Left colon (tissue), 2 donors: ENCODE measurements around the gene OTX2. TPM values are rescaled to one million over a fixed set of nuclear protein-coding genes. Genes with fewer than 3 reads are reported as not detected.

Experiments
- ATAC-seq: fragments of 200-7000 bp; cut with Tn5 transposase; one replicate; pipeline ENCODE4 v1.9.1; 2020; ENCODE audit warnings: mild to moderate bottlenecking, moderate library complexity
- DNase-seq, 2 donors: peaks; one replicate each; pipeline ENCODE4 v3.0.0-alpha.2; 2020
- intact Hi-C, 2 donors: fragments of 100-400 bp; cut with DNase I in 1 of 2; cut with micrococcal nuclease in 1 of 2; formaldehyde crosslinking; loops; one replicate each; pipeline versions ENCODE4 v1.11.2 to v1.14.0; 2022; cut with DNase I, micrococcal nuclease
- total RNA-seq, 2 donors: library from RNA; stranded (reverse); fragmentation: NEBNext Ultra II Directional; extraction: Animal tissue kit (Norgen Biotek cat#: 25700); gene quantifications; one replicate each; pipeline ENCODE4 v1.2.1, GENCODE V29; 2021
- donor health status: DM: no; HTN: no; CAD: no.
- donor health status: DM: yes; HTN: yes; CAD: no.

Gene OTX2
- total RNA-seq, 2 donors from 2014 or later, result not detected

DNA sequence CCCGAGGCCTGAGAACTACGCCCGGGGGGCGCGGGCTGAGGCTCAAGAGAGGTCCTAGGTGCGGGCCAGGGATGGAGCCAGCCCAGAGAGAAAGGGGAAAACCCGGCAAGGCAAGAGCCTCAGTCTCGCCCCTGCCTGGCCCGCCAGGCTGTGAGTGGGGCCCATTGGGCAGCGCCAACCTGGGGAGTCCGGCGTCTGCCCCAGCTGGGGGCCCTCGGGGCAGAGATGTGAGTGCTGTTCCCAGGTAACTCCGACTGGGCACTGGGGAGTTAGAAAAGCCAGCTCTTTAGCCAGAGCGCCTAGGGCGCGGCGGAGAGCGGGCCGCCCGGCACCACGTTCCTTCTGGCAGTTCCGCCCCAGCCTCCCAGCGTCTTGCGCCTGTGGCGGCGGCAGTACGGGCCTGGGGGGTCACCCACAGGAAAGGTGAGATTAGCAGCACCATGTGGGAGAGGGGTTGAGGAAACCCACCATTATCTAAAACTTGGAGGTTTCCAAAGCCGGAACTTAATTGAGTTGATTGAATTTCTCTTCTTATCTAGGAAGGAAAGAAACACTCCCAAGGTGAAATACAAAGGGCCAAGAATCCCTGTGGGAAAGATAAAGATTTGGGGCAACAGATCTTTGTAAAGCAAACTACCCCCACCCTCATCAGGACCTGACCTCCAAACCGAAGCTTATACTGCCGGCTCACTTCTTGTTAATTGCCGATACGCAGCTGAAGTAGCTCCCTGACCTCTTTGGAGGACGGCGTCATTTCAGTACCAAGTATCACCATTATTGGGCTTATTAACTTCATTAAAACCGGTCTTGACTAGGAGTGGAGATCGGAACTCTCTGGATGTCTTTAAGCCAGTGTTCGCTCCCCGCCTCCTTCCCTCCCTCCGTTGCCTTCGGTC lies 11.6 kb downstream of the OTX2 start:
- intact Hi-C loops, result no loop called here
- DNase-seq (no peak), ATAC-seq (no peak)

DNA sequence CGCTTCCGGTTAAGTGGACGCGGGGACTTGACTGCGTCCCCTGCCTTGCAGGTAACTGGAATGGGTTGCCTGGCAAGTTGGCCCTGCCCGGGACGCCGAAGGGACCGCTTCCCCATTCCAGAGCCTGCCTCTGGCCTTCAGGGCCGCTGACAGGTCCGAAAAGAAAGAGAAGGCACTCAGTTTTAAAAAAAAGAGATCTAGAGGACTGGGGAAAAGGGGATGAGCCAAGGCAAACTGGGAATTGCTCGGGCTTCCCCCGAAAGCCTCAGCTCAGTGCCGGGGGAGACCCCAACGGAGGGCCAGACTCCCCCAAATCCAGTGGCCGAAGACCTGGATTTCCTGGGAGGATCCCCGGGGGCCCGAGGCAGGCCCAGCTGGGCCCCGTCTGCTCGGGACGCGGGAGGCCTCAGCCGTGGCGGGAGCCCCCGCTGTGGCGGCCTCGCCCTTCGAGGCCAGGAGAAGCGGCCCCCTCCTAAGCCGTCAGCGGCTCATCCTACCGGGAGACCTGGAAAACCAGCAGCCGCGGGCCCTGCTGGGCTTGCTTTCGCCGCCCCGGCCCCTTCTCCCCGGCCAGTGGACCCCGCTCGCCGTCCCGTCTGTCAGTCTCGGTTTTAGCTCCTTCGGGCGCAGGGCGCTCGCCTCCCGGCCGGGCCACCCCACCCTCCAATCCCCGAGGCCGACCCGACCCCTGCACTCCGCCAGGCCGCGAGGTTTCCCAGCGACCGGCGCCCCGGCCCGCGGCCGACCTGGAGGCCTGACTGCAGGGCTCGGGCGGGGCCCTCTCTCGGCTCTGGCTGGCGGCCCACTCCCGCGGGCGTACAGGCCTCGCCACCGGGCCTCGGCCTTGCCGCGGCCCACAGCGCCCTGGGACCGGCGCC lies 12.5 kb downstream of the OTX2 start:
- intact Hi-C loops, result no loop called here
- ATAC-seq (peak; percentile 44), DNase-seq (no peak)

DNA sequence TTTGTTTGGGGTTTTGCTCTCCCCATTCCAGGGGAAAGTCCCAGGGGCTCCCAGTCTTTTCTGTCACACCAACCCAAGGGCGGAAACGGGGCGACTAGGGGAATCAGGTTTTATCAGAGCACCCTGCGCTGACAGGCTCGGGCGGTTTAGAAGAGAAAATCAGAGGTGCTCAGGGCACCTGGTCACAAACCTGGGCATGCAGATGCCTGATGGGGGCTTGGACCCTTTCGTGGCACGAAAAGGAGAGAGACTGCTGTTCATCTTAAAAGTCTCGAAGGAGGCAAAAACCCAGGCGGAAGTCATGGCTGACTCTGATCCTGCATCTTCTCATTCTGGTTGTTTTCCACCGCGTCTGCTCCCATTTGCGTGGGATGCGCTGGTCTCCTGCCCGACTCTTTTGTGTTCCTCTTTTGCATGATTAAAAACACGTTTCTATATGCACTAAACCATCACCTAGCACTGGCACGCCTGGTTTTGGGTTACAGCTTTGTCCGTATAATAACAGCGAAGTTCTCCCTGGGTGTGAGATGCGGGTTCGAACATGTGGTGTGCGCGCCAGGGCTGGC lies 13.2 kb downstream of the OTX2 start:
- DNase-seq (no peak), ATAC-seq (no peak)
- intact Hi-C loops, result no loop called here

DNA sequence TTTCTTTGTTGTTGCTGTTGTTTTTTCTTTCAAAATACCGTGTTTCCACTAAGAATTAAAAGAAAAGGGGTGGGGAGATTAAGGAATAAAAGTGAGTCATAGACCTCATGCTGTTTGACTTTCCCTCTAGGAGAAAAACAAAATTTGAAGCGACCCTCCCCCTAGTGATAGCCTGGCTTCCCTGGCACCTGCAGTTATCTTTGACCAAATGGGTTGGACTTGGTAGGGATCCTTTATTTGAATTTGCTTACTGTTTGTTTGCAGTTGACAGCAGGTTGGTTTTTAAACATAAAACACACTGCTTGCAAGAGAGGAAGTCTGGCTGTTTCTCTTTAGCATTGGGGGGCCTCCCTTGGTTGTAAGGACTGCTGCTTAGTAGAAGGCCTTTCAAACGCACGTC lies 14.0 kb downstream of the OTX2 start:
- intact Hi-C loops, result no loop called here
- DNase-seq (no peak), ATAC-seq (no peak)

DNA sequence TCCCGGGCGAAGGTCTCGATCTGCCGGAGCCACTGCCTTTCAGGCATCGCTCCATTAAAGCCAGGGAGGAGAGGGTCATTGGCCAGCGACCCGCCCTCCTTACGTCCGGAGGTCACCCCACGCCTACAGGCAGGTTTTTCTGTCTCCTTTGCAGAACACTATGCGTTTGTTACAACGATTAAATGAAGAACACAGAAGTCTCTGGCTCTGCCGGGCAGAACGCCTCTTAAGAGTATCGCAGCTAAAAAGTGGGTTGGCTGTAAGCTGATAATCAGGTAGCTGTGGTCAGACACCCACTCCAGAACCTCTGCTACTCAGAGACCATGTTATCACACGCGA lies 15.0 kb downstream of the OTX2 start:
- intact Hi-C loops, result no loop called here
- no peak for DNase-seq
- ATAC-seq, result no peak

DNA sequence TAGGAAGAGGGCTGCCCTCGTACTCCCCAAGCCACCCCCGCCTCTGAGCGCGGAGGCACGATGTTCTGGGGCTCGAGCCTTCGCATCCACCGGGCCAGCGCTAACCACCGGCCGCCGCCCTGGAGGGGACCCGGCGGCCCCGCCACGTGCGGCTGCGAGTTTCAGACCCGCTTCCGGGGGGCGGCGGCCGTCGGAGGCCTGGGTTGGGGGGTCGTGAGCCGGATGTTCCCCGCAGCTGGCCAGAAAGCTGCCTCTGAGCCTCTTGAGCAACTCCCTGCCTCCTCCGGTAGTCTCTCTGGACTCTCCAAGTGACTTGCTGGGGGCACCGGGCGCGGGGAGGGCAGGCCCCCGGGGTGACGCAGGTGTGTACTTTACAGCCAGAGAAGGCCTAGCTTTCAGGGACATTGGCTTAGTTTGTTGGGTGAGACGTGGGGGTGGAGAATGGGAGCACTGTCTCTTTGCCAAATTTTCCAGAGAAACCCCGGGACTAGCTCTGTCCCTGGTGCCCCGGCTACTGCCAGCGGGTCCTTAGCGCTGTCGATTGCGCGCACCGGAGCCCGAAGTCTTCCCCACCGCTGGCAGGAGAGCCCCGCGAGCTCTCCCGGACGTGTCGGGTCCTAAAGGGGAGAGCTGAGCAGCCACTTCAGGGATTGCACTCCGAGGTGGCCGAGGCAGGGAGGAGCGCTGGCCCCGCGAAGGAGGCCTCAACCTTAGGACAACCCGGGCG lies 15.6 kb downstream of the OTX2 start:
- DNase-seq (no peak), ATAC-seq (peak; percentile 8)
- intact Hi-C loops, result no loop called here

DNA sequence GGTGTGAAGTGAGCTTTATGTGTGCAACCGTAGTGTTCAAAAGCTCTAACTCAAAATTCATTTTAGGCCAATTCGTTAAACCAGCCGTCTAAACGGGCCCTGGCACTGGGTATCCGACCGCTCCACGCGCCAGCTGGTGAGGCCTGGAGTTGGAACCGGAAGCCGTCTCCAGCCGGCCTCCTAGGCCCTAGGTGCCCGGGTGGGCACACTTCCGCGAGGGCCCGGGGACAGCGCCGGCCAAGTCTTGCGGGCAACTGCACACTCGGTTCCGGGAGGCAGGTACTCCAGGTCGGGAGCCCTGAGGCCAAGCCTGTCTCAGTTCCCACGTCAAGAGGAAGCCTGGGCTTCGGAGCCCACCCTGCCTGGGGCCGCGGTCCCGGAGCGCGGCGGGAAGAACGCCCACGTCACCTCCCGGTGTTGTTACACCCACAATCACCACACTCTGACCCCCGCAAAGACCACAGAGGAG lies 16.2 kb downstream of the OTX2 start:
- intact Hi-C loops, result no loop called here
- DNase-seq, result no peak
- ATAC-seq, result peak; percentile 47

DNA sequence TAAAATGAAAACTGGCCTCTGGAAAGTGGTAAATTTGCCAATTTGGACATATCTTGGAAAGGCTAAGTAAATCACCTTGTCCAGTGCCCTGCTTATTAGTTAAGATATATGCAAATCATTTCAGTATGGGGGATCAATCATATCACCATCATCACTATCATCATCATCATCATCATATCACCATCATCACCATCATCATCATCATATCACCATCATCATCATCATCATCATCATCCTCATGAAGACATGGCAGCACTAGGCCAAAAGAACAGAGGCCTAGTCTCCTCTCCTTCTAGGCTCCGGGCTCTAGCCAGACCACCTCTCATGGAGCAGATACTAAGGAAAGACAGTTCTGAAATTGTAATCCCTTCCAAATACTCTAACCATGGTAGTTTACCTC lies 20.3 kb downstream of the OTX2 start:
- intact Hi-C loops, result no loop called here
- ATAC-seq (no peak), DNase-seq (no peak)

DNA sequence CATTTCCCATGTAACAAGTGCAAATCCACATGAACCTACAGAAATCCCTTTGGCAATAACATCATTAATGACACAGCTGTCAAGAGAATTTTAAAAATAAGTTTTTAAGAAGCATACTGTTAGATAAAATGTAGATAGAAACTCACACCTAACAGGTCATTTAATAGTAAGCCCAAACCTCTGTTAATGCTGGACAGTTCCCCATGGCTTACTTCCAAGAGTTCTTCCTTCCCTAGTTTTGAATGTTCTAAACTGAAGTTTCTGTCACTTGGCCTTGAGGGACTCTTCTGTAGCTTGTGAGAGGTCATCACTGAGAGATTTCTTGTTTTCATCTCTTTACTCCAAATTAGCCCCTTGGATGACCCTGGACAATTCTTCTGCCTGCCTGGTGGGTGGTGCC lies 22.7 kb downstream of the OTX2 start:
- ATAC-seq, result no peak
- intact Hi-C loops, result no loop called here
- DNase-seq, result no peak

DNA sequence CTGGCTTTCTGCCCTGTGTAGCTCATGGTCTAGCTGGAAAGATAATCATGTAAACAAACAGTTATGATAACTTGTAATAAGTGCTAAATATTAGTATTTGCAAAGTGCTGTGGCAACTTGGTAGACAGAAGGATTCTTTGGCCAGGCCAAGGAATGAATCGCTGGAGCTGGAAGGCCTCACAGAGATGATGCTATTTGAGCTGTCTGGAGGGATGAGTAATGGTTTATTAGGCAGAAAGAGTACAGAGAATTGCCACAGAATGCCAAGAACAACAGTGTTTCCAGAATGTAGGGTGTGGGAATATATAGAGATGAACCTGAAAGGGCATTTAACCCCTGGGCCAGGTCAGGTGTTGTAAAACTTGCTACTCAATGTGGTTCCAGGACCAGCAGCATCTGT lies 27.6 kb downstream of the OTX2 start:
- DNase-seq, result no peak
- intact Hi-C loops, result no loop called here
- ATAC-seq, result no peak

DNA sequence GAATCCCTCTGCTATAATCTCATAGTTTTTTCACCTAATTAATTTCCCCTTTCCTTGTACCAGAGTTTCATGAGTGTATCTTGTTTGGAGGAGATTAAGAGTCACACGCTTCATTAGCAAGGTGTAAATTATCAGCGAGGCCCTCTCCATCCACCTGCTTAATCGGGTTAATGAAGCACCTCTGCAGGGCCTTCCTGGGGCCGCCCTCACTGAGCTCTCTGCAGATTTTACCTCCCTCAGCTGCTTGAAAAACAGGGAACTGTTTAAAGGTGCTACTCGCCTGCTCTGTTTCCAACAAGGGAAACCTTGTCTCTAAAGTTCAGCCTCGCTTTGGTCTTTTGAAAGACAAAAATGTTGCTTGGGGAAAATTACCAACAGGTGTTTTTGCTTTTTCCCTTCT lies 35.8 kb downstream of the OTX2 start:
- intact Hi-C loops, result no loop called here
- no peak for ATAC-seq
- no peak for DNase-seq

DNA sequence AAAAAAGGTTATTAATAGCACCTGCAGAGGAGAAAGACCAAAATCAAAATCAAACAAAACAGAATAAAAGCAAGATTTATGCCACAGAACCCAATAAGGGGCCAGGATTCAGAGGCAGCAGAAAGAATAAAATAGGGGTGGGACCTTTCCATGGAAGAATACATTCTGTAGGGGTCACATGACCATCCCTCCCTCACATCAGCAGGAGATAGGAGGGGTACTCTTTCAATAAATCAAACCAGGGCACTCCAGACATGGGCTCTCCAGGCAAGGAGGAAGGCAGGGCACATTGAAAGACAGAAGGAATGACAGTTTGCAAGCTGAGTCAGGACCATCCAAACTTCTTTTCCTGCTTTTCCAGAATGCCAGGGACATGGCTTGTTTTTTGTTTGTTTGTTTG lies 39.8 kb downstream of the OTX2 start:
- DNase-seq (no peak), ATAC-seq (no peak)
- intact Hi-C loops, result no loop called here

DNA sequence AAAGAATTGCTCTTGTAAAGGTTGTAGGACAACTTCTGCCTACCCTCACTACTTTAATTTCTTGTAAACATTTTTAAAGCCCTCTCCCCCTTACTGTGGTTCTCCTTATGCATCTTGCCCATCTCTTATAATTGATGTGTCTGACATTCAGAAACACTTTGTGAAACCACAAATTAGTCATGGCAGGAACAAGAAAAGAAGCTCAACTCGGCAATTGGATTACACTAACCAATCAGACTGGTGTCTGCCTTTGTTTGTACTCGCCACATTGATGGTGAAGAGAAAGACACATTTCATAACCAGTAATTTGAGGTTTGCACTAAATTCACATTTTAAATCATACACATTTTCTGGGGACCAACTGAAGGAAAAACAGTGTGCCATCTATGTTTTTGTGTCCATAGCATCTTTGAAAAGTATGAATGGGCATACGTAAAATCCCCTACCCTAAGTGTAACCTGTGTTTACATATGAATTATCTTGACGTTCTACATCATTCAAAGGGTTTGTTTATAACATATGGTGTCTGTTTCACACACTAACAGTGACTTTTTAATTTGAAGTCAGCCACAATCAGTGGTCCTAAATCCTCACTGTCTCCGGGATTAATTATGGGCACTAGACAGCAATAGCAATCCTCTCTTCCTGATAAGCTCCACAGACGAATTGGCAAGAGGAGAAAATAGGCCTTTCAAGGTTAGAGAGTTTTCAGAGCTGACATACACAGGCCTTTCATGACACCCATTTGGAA lies 49.9 kb downstream of the OTX2 start:
- intact Hi-C loops, result no loop called here
- no peak for ATAC-seq
- DNase-seq, result no peak

DNA sequence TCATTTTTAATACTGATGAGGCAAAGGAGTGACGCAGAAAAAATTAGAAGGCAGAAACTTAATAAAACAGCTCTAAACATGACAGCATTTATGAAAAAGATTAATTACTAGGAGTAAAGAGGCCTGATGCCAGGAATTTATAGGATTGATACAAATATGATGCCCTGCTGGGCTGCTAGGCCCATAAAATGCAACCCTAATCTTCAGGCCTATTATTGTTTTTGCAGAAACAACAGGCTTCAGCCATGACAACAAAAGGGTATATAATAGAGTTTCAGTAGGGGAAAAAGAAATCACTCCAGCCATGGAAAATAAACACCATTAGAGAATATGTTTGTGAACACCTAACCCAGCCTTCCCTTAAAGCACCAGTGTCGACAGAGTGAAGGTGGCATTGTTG lies 50.6 kb downstream of the OTX2 start:
- ATAC-seq (no peak), DNase-seq (no peak)
- intact Hi-C loops, result no loop called here

DNA sequence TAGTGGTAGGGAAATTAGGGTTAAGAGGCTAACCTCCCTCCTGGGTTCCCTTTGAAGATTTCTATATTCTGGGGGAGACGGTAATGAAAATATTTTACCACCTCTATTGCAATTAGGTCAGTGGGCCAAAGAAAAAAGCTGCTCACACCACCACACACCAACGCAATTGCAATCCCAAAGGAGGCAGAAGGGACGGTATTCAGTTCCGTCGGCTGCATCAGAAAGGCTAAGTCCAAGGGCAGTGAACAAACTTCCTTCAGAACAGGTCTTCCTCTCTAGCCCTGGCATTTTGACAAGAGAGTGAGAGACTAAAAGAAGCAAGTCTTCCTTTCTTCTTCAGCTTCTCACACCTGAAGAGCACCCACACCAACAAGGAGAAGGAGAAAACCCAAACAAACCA lies 51.2 kb downstream of the OTX2 start:
- DNase-seq (no peak), ATAC-seq (no peak)
- intact Hi-C loops, result no loop called here

DNA sequence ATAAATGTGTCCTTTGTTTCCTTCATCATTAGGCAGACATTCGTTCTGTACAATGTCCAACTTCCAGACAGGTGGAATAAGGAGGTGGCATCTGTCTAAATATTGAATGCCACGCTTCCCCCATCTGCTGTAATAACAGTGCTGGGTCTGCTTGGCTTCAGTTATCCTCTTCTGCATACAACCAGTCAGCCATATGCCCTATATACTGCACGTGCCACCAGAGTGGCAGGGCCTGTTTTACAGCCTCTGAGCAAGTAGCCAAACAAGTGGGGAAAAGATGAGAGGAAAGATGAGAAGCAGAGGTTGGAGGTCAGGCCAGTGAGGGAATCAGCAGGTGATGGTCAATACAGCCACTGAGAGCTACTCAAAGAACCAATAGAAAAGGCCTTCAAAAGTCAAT lies 55.4 kb downstream of the OTX2 start:
- no peak for ATAC-seq
- DNase-seq, result no peak
- intact Hi-C loops, result no loop called here

DNA sequence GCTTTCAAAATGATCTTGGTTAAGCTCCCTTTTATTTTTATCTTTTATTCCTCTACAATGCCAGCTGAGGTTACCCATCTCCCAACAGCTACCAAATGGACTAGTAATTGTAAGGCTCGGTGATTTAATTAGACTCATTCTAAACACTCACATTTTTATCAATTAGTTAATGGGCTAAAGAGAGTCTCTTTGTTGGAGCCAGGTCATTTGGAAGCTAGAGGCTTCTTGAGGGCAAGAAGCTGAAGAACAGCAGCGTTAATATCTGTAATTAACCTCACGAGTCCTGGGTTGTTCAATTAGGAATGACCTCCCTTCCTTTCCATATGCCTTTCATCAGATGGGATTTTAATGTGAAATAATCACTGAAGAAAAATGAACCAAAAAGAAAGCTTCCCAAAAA lies 56.9 kb downstream of the OTX2 start:
- intact Hi-C loops, result no loop called here
- DNase-seq, result no peak
- ATAC-seq, result no peak

DNA sequence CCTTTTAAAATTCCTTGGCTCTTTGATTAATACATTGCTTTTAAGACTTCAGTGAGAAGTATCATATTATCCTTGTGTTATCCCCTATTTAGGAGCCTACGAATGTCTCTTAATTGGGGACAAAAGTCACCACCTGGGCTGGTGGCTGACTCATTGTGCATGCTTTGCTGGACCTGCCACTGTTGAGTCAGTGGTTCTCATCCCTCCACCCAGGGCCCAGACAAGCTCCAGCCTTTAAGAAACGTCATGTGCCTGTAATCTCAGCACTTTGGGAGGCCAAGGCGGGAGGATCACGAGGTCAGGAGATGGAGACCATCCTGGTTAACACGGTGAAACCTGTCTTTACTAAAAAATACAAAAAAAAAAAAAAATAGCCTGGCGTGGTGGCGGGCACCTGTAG lies 57.9 kb downstream of the OTX2 start:
- DNase-seq (no peak), ATAC-seq (no peak)
- intact Hi-C loops, result no loop called here

DNA sequence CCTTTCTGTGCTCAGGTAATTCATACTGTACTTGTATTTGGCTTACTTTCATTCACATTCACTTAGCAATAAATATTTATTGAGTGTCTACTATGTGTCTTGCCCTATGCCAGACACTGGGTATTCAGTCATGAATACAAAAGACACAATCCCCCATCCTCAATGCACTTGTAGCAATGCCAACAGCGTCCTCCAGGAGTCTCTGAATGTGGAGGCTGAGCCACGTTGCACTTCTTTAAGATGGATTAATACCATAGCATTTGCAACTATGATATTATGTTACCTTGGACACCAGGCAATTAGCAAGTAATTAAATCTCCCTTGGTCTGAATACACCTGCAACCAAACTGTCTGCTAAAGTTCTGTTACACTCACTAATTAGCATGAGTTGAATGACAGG lies 58.8 kb downstream of the OTX2 start:
- intact Hi-C loops, result no loop called here
- no peak for DNase-seq
- no peak for ATAC-seq
